Measurements from ENCODE around the gene AP1S1. TPM values are rescaled to one million over a fixed set of nuclear protein-coding genes. Genes with fewer than 3 reads are reported as not detected.
A peak's percentile ranks its signal among the peaks of the same experiment; 100 is the strongest.
"Not testable (repeated sequence)": the region's sequence is repeated elsewhere in the genome, so short reads cannot be mapped to it uniquely, and the experiment has no call there.

Gene AP1S1
- polyA plus RNA-seq (2011; rRNA removed) (107 and 128 TPM in 2 replicates), polyA plus RNA-seq (2017; fragmentation: RNase III; extraction: RNeasy Plus Mini Kit Qiagen cat#74134 plus additional on column Dnase treatment) (181 to 187 TPM (median 182 TPM) in 3 replicates), polyA minus RNA-seq (2011; rRNA and poly(A)+ RNA removed) (48.5 and 54.1 TPM in 2 replicates)
- 163 and 166 TPM in 2 replicates for polyA plus RNA-seq (2012; cell fraction: cytosol; rRNA removed)
- polyA plus RNA-seq (2012; cell fraction: nucleus; rRNA removed): 79.8 and 104 TPM in 2 replicates

DNA sequence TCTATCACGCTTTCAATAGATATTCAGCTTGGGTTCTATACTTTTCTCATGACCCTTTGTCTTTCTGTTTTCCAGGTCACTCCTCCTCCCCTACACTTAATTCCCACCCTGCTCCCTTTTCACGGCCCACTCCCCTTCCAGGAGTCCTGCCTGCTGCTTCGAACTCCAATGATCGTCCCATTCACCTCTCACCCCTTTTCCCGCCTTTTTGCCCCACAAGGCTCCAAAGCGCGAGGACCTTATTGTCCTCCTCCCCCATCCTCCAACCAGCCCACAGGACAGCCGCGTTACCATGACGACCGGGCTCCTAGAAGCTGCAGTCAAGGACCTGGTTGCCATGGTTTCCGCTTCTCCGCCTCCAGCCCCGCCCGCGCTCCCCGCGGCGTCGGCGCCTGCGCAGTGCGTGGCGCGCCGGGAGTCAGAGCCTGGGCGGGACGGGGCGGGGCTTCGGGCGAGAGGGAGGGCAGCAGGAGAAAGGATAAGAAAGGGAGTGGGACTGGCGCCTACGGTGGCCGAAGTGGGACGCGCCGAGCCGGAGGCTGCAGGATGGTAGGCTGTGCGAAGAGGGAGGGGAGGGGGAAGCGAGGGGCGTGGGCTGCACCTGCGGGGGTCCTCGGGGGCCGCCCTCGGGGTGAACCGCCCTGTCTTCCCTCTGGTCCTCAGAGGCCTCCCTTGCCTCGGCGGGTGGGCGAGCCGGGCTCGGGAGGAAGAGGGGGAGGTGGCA, at the start of gene AP1S1:
AP1S1 (plus strand) TSS at position 508 of the 724 bp plus-strand sequence; CDS start at position 547, 39 bp downstream.
- peak; percentile 89 to 94 for ATAC-seq
- TF ChIP-seq EP300 (IDR thresholded peaks at IDR 0.05) (no peak), NFE2L2 (conservative IDR thresholded peaks at IDR 0.05; ENCODE audit: low read length) (no peak), MAZ (IDR thresholded peaks at IDR 0.05; ENCODE audit: borderline replicate concordance, low read depth, low read length) (peak; percentile 63; the same call in 1 of the 2 replicates), CBX2 (IDR thresholded peaks at IDR 0.05; ENCODE audit: borderline replicate concordance, low read depth) (no peak), POLR2A (IDR thresholded peaks at IDR 0.05; ENCODE audit: low read length) (peak; percentile 52), JUNB (IDR thresholded peaks at IDR 0.05) (no peak), CBX8 (IDR thresholded peaks at IDR 0.05) (no peak), POLR2AphosphoS2 (conservative IDR thresholded peaks at IDR 0.05; ENCODE audit: low read length) (no peak), HOXB13 (CRISPR knock-in tag; IDR thresholded peaks at IDR 0.05; ENCODE audit: low read depth) (no peak)
- TF ChIP-seq, protein P1, sequence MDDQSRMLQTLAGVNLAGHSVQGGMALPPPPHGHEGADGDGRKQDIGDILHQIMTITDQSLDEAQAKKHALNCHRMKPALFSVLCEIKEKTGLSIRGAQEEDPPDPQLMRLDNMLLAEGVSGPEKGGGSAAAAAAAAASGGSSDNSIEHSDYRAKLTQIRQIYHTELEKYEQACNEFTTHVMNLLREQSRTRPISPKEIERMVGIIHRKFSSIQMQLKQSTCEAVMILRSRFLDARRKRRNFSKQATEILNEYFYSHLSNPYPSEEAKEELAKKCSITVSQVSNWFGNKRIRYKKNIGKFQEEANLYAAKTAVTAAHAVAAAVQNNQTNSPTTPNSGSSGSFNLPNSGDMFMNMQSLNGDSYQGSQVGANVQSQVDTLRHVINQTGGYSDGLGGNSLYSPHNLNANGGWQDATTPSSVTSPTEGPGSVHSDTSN (IDR thresholded peaks at IDR 0.05): no peak
- TF ChIP-seq, protein P2, sequence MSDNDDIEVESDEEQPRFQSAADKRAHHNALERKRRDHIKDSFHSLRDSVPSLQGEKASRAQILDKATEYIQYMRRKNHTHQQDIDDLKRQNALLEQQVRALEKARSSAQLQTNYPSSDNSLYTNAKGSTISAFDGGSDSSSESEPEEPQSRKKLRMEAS (IDR thresholded peaks at IDR 0.05): peak; percentile 97
- TF ChIP-seq, protein P3, sequence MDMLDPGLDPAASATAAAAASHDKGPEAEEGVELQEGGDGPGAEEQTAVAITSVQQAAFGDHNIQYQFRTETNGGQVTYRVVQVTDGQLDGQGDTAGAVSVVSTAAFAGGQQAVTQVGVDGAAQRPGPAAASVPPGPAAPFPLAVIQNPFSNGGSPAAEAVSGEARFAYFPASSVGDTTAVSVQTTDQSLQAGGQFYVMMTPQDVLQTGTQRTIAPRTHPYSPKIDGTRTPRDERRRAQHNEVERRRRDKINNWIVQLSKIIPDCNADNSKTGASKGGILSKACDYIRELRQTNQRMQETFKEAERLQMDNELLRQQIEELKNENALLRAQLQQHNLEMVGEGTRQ (IDR thresholded peaks at IDR 0.05): no peak
- TF ChIP-seq, protein P4, sequence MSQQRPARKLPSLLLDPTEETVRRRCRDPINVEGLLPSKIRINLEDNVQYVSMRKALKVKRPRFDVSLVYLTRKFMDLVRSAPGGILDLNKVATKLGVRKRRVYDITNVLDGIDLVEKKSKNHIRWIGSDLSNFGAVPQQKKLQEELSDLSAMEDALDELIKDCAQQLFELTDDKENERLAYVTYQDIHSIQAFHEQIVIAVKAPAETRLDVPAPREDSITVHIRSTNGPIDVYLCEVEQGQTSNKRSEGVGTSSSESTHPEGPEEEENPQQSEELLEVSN (IDR thresholded peaks at IDR 0.05; ENCODE audit: borderline replicate concordance, low read depth): peak; percentile 99
- TF ChIP-seq, protein P5, sequence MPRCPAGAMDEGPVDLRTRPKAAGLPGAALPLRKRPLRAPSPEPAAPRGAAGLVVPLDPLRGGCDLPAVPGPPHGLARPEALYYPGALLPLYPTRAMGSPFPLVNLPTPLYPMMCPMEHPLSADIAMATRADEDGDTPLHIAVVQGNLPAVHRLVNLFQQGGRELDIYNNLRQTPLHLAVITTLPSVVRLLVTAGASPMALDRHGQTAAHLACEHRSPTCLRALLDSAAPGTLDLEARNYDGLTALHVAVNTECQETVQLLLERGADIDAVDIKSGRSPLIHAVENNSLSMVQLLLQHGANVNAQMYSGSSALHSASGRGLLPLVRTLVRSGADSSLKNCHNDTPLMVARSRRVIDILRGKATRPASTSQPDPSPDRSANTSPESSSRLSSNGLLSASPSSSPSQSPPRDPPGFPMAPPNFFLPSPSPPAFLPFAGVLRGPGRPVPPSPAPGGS (IDR thresholded peaks at IDR 0.05): no peak
- peak within 1 kb of the TSS; percentile 93 to 100 for H3K27ac ChIP-seq
- DNase-seq (ENCODE audit: low read depth in 1 of 2, low spot score in 1 of 2): peak; percentile 96 to 97
- no peaks in the 10 kb centered on the region for H3K9me3 ChIP-seq
- no peak for FAIRE-seq
- H3K4me3 ChIP-seq: peak within 1 kb of the TSS; percentile 91
- ChIA-PET POLR2A (interaction anchor here (1.0 kb wide), 1 partner anchor 12 kb away, joined by 3 read pairs; no protein-coding TSS in a partner anchor), CTCF (interaction anchor here (1.3 to 16.1 kb wide), 6 partner anchors 13 to 90 kb away, joined by 3 to 235 read pairs (median 6); partner anchors contain the start of gene FIS1)
- 16% methylated on average over 11 of the region's 51 CpGs for WGBS (ENCODE audit: missing lambda C conversion rate)
- peaks cover 36% of the 10 kb centered on the region for H3K4me1 ChIP-seq
- H3K4me2 ChIP-seq: peak within 1 kb of the TSS; percentile 99

DNA sequence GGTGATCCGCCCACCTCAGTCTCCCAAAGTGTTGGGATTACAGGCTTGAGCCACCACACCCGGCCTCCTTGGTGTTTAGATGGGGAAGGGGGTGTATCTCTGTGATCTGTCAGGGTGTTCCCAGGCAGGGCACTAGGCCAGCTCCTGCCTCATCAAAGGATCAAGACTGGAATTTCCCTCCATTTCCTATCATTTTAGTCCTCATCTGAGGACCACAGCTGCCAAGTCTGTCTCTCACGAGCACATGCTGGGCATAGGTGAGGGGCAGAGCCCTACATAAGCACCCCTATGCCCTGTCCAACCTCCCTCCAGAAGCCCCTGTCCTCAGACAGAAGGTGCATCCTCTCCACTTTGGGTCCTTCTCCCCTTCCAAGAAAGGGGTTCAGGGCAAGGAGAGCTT, 49.5 kb upstream of the AP1S1 start:
- FAIRE-seq (no peak), DNase-seq (ENCODE audit: low read depth in 1 of 2, low spot score in 1 of 2) (no peak)
- POLR2A ChIA-PET: interaction anchor here (1.2 to 1.9 kb wide), 2 partner anchors 13 to 22 kb away, joined by 4 to 8 read pairs; partner anchors contain the start of gene SERPINE1

DNA sequence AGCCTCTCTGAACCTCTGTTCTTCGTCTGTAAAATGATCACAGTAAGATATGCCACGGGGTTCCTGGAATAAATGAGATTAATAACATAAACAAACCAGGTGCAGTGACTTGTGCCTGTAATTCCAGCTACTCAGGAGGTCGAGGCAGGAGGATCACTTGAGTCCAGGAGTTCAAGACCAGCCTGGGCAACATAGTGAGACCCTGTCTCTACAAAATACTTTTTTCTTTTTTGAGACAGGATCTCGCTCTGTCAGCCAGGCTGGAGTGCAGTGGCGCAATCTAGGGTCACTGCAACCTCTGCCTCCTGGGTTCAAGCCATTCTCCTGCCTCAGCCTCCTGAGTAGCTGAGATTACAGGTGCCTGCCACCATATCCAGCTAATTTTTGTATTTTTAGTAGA, 49.0 kb upstream of the AP1S1 start:
- not testable (repeated sequence) for ATAC-seq; H3K9me3 ChIP-seq; H3K4me3 ChIP-seq; DNase-seq (ENCODE audit: low read depth in 1 of 2, low spot score in 1 of 2); H3K4me2 ChIP-seq; FAIRE-seq
- ChIA-PET CTCF (interaction anchor here (0.9 to 20.0 kb wide), 4 partner anchors 9 to 87 kb away, joined by 3 to 600 read pairs (median 12); partner anchors contain the start of gene SERPINE1), POLR2A (interaction anchor here (1.2 to 1.9 kb wide), 2 partner anchors 12 to 21 kb away, joined by 4 to 8 read pairs; partner anchors contain the start of gene SERPINE1)
- WGBS (ENCODE audit: missing lambda C conversion rate): 74% methylated on average over 5 of the region's 5 CpGs
- H3K27ac ChIP-seq: peak overlapping the region; percentile 94 to 99
- peaks cover 70% of the 10 kb centered on the region for H3K4me1 ChIP-seq

More for the DNA sequence above, 49.5 kb upstream of the AP1S1 start:
- TF ChIP-seq, protein P2 (IDR thresholded peaks at IDR 0.05): peak; percentile 53; the same call in 1 of the 2 replicates
- TF ChIP-seq, protein P1 (IDR thresholded peaks at IDR 0.05): no peak
- no peak for TF ChIP-seq KDM5A (IDR thresholded peaks at IDR 0.05)
- TF ChIP-seq, protein P6, sequence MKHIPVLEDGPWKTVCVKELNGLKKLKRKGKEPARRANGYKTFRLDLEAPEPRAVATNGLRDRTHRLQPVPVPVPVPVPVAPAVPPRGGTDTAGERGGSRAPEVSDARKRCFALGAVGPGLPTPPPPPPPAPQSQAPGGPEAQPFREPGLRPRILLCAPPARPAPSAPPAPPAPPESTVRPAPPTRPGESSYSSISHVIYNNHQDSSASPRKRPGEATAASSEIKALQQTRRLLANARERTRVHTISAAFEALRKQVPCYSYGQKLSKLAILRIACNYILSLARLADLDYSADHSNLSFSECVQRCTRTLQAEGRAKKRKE (CRISPR knock-in tag; IDR thresholded peaks at IDR 0.05; ENCODE audit: low read depth): peak; percentile 69
- TF ChIP-seq, protein P3 (IDR thresholded peaks at IDR 0.05): no peak
- TF ChIP-seq, protein P4 (IDR thresholded peaks at IDR 0.05; ENCODE audit: borderline replicate concordance, low read depth): 0 out of 2 replicates have a peak, but pooled peaks have one; percentile 28
- TF ChIP-seq TFCP2L1 (CRISPR knock-in tag; IDR thresholded peaks at IDR 0.05): no peak
- no peaks in the 10 kb centered on the region for H3K9me3 ChIP-seq
- no peak overlapping the region for H3K4me2 ChIP-seq
- H3K4me1 ChIP-seq: peaks cover 71% of the 10 kb centered on the region
- H3K4me3 ChIP-seq: no peak overlapping the region
- ATAC-seq: no peak
- H3K27ac ChIP-seq: peak overlapping the region; percentile 94 to 99
- CTCF ChIA-PET: interaction anchor here (0.9 to 20.0 kb wide), 4 partner anchors 9 to 87 kb away, joined by 3 to 600 read pairs (median 12); partner anchors contain the start of gene SERPINE1
- WGBS (ENCODE audit: missing lambda C conversion rate): 51% methylated on average over 3 of the region's 3 CpGs

Measured in A549 (cell line).